Endometrial microvascular endothelial cells (primary cell): Measurements from ENCODE around the gene BSCL2. TPM values are rescaled to one million over a fixed set of nuclear protein-coding genes. Genes with fewer than 3 reads are reported as not detected.
"Not testable (repeated sequence)": the region's sequence is repeated elsewhere in the genome, so short reads cannot be mapped to it uniquely, and the experiment has no call there.

Experiments used
- in situ Hi-C: cut with HindIII; loops from 2 replicates; pipeline ENCODE4 v1.10.0; 2017; ENCODE audit warnings: low sequenced_read_pairs, low pct_unique_long_range_greater_than_20kb; ENCODE audit errors: inconsistent ontology term
- total RNA-seq: library from RNA; depleted of rRNA; stranded (reverse); fragments of >200 nt; gene quantifications from one replicate; pipeline ENCODE4 v1.2.3, GENCODE V29; 2015; ENCODE audit errors: inconsistent ontology term

BSCL2 gene
- 55.5 TPM for total RNA-seq

- in situ Hi-C loops = no loop called here
Observed at GRCh38 chr11:62707277-62707861, at the start of gene BSCL2, which contains the start of gene GNG3. Gene BSCL2 (minus strand): TSS chr11:62707424. CDS start chr11:62707195, 229 bp downstream. Gene GNG3 (plus strand): TSS chr11:62707676. CDS start chr11:62708296, 620 bp downstream.

GRCh38 chr11:62755086-62755615 is 47.9 kb upstream of the BSCL2 start:
- in situ Hi-C loops = no loop called here

DNA sequence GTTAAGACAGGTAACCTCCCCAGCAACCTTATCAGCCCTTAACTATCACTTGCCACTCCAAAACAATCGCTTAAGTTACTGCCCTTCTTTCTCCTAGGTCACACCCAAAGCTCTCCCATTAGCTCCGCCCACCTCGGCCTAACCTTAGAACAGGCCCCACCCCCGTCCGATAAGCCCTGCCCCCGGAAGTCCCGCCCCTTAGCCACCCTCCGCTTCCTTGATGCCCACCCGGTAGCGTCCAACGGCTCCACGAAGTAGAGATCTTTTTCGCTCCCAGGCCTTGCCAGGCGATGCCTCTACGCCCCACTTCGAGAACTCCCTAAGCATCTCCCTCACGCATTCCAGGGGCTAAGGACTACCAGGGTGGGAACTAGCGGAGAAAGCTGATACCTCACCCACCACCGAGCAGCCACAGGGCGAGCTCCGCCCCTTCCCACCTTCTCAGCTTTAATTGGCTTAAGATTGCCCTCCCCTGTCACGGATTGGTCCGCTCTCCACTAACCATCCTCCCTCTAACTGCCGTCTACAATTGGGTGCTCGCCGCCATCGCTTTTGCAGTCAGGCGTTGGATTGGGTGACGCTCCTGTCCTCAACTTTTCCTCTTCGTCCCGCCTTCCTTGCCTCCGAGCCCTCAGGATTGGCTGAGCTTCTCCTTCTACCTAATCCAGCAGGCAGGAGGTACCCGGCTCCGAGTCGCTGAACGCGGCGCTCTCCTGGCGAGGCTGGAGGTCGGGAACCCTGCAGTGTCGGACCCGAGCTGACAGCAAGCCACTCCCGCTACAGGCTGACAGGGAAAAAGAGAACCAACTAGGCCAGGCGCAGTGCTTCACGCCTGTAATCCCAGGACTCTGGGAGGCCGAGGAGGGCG is 46.7 kb upstream of the BSCL2 start, which contains the start of gene ZBTB3:
Gene ZBTB3, minus strand, starts transcription at position 425 of the 868 bp plus-strand sequence. CDS start 496 bp downstream, outside the sequence.
- in situ Hi-C loops = no loop called here

DNA sequence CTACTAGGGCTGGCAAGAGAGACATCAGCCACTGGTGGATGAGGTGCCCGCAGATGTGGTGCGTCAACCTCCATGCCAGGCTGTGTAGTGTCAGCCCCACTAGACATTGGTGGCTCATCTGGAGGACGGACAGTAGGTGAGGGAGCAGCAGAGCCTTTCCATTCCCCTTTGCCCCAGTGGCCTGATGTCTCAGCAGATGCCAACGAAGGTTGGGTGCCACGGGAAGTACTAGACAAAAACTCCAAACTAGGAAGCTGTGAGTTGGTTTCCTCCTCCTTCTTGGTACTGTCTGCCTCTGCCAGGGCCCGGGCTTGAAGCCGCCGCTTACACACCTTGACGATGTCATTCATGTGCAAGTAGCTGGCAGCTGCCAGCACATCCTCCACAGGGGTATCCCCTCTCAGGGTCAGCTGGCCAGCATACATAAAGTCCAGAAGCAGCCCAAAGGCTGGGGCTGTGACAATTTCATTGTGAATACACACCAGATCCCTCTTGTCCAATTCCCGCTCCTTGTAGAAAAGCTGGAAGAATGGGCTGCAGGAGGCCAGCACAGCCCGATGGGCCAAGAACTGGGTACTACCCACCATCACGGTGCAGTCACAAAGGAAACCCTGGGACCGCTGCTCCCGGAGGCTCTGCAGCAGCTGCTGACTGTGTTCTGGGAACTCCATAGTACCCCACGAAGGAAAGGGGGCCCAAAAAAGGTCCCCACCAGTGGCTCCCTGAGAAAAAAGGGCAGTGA is 45.9 kb upstream of the BSCL2 start:
- in situ Hi-C loops = no loop called here

DNA sequence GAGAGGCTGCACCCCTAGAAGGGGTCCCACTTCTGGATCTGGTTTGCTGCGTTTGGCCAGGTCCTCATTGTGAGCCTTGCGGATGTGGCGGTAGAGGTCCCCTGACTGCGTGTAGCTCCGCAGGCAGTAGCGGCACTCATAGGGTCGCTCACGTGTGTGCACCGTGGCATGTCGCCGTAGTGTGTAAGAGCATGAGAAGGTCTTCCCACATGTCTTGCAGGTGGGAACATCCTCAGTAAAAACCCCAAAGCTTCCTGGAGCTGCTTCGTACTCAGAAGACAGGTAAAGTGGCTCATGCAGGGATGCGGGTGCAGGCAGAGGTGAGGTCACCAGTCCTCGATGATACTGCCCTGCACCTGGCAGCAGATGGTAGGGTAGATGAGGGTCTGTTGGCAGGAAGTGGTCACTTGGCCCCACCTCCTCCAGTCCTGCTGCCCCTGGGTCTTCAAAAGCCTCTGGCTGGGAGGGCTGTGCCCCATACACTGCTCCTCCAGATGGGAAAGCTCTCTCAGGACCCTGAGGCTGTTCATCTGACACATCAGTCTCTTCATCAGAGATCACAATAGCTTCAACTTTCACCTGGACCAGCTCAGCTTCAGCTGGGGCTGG is 45.1 kb upstream of the BSCL2 start:
- in situ Hi-C loops = no loop called here

DNA sequence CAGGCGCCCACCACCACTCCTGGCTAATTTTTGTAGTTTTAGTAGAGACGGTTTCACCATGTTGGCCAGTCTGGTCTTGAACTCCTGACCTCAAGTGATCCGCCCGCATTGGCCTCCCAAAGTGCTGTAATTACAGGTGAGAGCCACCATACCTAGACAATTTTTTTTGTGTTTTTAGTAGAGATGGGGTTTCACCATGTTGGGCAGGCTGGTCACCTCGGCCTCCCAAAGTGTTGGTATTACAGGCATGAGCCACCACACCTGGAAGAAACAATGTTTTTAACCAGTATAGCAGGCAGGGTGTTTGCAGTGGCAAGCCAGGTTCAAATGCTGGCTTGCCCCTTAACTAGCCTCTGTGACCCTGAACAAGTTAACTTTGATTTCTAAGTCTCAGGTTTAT is 42.7 kb upstream of the BSCL2 start:
- in situ Hi-C loops = not testable (repeated sequence)

GRCh38 chr11:62747475-62748160 is 40.4 kb upstream of the BSCL2 start:
- in situ Hi-C loops = no loop called here

DNA sequence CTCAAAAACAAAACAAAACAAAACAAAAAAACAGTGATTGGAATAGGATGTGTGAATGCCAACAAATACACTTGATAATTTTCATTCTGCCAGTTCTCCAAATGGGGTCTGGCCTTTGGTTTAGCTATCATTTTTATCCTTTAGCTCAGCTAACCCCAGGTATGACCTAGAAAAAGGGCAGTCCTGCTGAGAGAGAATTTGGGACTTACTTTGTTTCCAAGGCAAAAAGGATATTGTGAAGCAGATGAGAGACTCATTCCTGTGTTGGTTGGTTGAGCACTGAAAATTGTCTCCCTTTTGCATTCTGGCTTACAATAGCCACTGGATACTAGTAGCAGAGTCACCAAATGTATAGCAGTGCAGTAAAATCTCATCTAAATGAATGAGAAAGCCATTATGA is 30.0 kb upstream of the BSCL2 start:
- in situ Hi-C loops = no loop called here

DNA sequence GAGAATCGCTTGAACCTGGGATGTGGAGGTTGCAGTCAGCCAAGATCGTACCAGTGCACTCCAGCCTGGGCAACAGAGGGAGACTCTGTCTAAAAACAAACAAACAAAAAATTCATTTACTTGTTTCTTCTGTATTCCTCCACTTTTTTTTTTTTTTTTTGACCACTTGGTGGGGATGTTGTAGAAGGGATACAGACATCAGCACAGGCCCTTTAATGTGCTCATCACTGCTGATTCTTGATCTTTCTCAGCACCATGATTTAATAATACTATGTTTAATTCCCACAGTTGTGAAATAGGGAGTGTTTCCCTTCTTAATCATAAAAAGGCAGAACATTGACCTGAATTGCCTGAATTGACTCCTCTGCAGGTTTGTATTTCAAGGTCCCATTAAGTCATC is 25.6 kb upstream of the BSCL2 start:
- in situ Hi-C loops = no loop called here

GRCh38 chr11:62730076-62730475 is 22.9 kb upstream of the BSCL2 start:
- in situ Hi-C loops = not testable (repeated sequence)

DNA sequence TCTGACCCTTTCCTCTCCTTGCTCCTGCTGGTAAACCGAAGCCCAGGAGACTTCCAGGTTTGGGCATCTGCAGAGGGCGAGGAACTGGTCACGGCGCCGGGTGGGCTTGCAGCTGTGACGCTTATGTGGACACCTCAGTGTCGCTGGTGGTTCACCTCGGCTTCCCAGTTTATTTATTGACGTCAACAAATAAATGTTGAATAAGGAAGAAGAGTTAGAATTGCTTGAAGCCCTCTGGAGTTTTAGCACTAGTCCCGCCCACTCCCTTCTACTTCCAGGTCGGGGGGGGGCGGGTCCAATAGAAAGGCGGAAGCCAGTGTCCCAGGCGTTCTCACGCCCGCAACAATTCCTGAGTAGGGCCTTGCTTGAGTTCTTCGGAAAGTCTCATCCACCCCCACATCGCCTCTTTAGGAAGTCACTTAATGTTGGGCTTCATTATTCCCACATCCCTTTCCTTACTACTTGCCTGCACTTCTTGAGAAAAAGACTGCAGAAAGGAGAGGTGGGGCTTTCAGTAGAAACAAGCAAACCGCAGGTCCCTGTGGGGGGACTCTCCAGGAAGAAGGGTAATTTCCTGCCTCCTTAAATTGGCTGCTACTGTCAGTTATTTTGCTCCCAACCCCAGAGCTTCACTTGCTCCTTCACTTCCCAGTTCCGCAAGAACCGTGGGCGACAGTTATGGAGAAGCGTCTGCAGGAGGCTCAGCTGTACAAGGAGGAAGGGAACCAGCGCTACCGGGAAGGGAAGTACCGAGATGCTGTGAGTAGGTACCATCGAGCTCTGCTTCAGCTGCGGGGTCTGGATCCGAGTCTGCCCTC is 21.2 kb upstream of the BSCL2 start, which contains the start of gene TTC9C:
Gene TTC9C, plus strand, starts transcription at position 316 of the 818 bp plus-strand sequence. Its CDS starts 363 bp downstream, at position 679.
- in situ Hi-C loops = no loop called here

GRCh38 chr11:62727872-62728170 is 20.6 kb upstream of the BSCL2 start:
- in situ Hi-C loops = no loop called here

- in situ Hi-C loops = no loop called here
Observed at GRCh38 chr11:62727165-62727871, 20.1 kb upstream of the BSCL2 start, which contains the start of gene HNRNPUL2. Gene HNRNPUL2 (minus strand): TSS chr11:62727457. CDS start chr11:62727156, 301 bp downstream.

- in situ Hi-C loops = no loop called here
Observed at GRCh38 chr11:62726915-62727164, 19.6 kb upstream of the BSCL2 start.

GRCh38 chr11:62726156-62726914 is 19.1 kb upstream of the BSCL2 start:
- in situ Hi-C loops = no loop called here

DNA sequence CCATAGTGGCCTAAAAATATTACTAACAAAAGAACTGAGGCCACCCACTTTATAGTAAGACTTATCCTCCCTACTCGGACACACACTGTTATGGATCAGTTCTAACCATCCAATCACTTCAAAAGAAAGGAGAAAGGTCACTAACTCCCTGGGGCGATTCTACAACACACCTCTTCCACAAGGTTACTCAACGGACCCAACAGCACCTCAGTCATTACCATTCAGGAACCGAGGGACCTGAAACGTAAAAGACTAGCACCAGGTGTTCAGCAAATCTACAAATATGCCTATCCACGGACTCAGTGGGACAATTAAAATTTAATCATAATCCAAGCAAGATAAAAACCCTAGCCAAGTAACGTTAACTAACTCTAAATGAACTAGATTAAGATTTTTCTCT is 18.4 kb upstream of the BSCL2 start:
- in situ Hi-C loops = no loop called here
